ENCODE measurements around the gene GNAL. TPM values are rescaled to one million over a fixed set of nuclear protein-coding genes. Genes with fewer than 3 reads are reported as not detected.

The GNAL gene
- total RNA-seq, 1 donor from 2014 or later: 5.9 TPM

DNA sequence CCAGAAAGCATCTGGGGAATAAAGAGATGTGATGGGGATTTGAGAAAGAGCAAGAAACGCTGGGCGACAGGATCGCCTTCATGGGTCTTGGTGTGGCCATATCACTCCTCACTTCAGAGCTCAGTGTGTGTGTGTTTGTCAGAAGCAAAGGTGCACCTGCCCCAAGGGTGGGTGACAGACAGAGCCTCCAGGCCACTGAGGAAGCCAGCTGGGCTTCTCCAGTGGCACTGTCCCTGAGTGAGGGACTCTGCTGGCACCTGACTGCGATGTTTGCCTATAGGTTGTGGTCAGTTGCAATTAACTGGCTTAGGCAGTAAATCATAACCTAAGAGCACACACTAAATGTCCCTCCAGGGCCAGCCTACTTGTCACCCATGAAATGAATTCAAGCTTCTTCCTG, 23.5 kb upstream of the GNAL start:
- H3K4me3 ChIP-seq: no peak overlapping the region
- no peak for DNase-seq (ENCODE audit: low spot score in 2 of 2)
- intact Hi-C loops (cut with DNase I): no loop called here
- TF ChIP-seq, protein P1, sequence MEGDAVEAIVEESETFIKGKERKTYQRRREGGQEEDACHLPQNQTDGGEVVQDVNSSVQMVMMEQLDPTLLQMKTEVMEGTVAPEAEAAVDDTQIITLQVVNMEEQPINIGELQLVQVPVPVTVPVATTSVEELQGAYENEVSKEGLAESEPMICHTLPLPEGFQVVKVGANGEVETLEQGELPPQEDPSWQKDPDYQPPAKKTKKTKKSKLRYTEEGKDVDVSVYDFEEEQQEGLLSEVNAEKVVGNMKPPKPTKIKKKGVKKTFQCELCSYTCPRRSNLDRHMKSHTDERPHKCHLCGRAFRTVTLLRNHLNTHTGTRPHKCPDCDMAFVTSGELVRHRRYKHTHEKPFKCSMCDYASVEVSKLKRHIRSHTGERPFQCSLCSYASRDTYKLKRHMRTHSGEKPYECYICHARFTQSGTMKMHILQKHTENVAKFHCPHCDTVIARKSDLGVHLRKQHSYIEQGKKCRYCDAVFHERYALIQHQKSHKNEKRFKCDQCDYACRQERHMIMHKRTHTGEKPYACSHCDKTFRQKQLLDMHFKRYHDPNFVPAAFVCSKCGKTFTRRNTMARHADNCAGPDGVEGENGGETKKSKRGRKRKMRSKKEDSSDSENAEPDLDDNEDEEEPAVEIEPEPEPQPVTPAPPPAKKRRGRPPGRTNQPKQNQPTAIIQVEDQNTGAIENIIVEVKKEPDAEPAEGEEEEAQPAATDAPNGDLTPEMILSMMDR (IDR thresholded peaks at IDR 0.05): no peak
- H3K9me3 ChIP-seq: no peaks in the 10 kb centered on the region
- H3K36me3 ChIP-seq: no peaks in the 10 kb centered on the region
- no peak overlapping the region for H3K27ac ChIP-seq
- no peaks in the 10 kb centered on the region for H3K27me3 ChIP-seq
- no peaks in the 10 kb centered on the region for H3K4me1 ChIP-seq

- H3K4me1 ChIP-seq: no peaks in the 10 kb centered on the region
- H3K9me3 ChIP-seq: no peaks in the 10 kb centered on the region
- H3K27me3 ChIP-seq: no peaks in the 10 kb centered on the region
- DNase-seq (ENCODE audit: low spot score in 2 of 2): no peak
- H3K4me3 ChIP-seq: no peak overlapping the region
- TF ChIP-seq, protein P1 (IDR thresholded peaks at IDR 0.05): no peak
- no peaks in the 10 kb centered on the region for H3K36me3 ChIP-seq
- no peak overlapping the region for H3K27ac ChIP-seq
- intact Hi-C loops (cut with DNase I): no loop called here
Observed at GRCh38 chr18:11666176-11666575, 22.9 kb upstream of the GNAL start.

DNA sequence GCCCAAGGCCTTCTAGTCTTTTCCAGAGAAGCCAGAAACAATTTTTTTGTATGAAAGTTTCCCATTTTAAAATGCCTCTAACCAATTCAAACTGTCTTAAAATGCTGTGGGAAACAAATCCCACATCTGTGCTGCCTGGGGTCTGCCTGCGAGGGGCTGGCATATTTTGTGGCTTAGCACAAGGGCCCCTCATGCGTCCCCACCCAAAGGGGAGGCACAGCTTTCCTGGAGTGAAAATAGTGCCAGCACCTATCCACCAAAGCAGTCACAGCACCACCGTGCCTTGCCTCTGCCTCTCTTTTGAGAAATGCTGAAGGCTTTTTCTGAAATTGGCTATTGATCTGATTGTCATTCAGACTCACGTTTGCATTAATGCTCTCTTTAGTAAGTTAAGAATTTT, 22.2 kb upstream of the GNAL start:
- no peaks in the 10 kb centered on the region for H3K4me1 ChIP-seq
- no peaks in the 10 kb centered on the region for H3K27me3 ChIP-seq
- TF ChIP-seq, protein P1 (IDR thresholded peaks at IDR 0.05): no peak
- H3K27ac ChIP-seq: no peak overlapping the region
- no peaks in the 10 kb centered on the region for H3K36me3 ChIP-seq
- DNase-seq (ENCODE audit: low spot score in 2 of 2): no peak
- intact Hi-C loops (cut with DNase I): no loop called here
- H3K4me3 ChIP-seq: no peak overlapping the region
- H3K9me3 ChIP-seq: no peaks in the 10 kb centered on the region

DNA sequence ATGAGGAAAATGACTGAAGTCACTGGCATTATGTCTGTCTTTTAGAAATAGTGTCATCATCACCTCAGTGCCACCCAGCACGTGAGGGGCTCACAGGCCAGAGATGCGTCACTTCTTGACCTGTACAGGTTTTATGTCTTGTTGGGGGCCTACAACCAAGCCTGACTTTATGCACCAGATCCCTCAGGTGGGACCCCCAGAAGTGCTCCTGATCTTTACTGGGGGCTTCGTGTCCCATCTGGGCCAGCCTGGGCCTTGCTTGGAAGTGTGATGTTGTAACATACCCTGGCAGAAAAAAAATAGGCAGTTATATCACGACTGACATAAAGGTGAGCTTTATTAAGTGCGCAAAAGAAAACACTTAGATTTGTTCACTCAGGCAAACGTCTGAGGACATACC, 21.5 kb upstream of the GNAL start:
- Histone ChIP-seq H3K36me3 (no peaks in the 10 kb centered on the region), H3K4me1 (no peaks in the 10 kb centered on the region), H3K4me3 (no peak overlapping the region), H3K9me3 (no peaks in the 10 kb centered on the region), H3K27ac (no peak overlapping the region), H3K27me3 (no peaks in the 10 kb centered on the region)
- DNase-seq (ENCODE audit: low spot score in 2 of 2): no peak
- TF ChIP-seq, protein P1 (IDR thresholded peaks at IDR 0.05): no peak
- intact Hi-C loops (cut with DNase I): no loop called here

- TF ChIP-seq, protein P1 (IDR thresholded peaks at IDR 0.05): no peak
- DNase-seq (ENCODE audit: low spot score in 2 of 2): no peak
- intact Hi-C loops (cut with DNase I): no loop called here
Observed at GRCh38 chr18:11668441-11669169, 20.5 kb upstream of the GNAL start.

More at GRCh38 chr18:11668441-11669169, 20.5 kb upstream of the GNAL start:
- Histone ChIP-seq H3K9me3 (no peaks in the 10 kb centered on the region), H3K4me3 (no peak overlapping the region), H3K36me3 (no peaks in the 10 kb centered on the region), H3K27me3 (no peaks in the 10 kb centered on the region), H3K27ac (no peak overlapping the region), H3K4me1 (no peaks in the 10 kb centered on the region)

All from ascending aorta (tissue), 2 donors.